Hepatic stellate cell (primary cell): ENCODE measurements around the gene CENPH.
"Not testable (repeated sequence)": the region's sequence is repeated elsewhere in the genome, so short reads cannot be mapped to it uniquely, and the experiment has no call there.

Experiments used
- DNase-seq: peaks from one replicate; pipeline ENCODE4 v3.0.0; 2011; ENCODE audit warnings: low spot score

Gene CENPH

GRCh38 chr5:69252437-69252836 lies 63.1 kb downstream of the CENPH start:
- DNase-seq = no peak

GRCh38 chr5:69255940-69256339 lies 66.6 kb downstream of the CENPH start:
- not testable (repeated sequence) for DNase-seq

GRCh38 chr5:69257577-69257976 lies 68.2 kb downstream of the CENPH start:
- DNase-seq = no peak
